ENCODE data around the gene CYCS. TPM values are rescaled to one million over a fixed set of nuclear protein-coding genes. Genes with fewer than 3 reads are reported as not detected.
"Not testable (repeated sequence)": the region's sequence is repeated elsewhere in the genome, so short reads cannot be mapped to it uniquely, and the experiment has no call there.

Gene CYCS
- polyA plus RNA-seq, 2 of the 4 experiments (the other 2 are of a cell fraction), result 235 to 304 TPM

- Histone ChIP-seq H3K9me3 (no peaks in the 10 kb centered on the region), H3K27ac (no peak overlapping the region), H3K4me3 (no peak overlapping the region), H3K4me2 (no peak overlapping the region), H3K4me1 (no peaks in the 10 kb centered on the region)
- no peak for ATAC-seq
- no peak for FAIRE-seq
- no peak for TF ChIP-seq ZC3H11A (IDR thresholded peaks at IDR 0.05)
- TF ChIP-seq RCOR1 (IDR thresholded peaks at IDR 0.05; ENCODE audit: low read depth, low read length), result no peak
- no peak for TF ChIP-seq ZSCAN20 (CRISPR knock-in tag; IDR thresholded peaks at IDR 0.05)
- no peak for TF ChIP-seq NFE2L2 (conservative IDR thresholded peaks at IDR 0.05; ENCODE audit: low read length)
- no peak for TF ChIP-seq HOXB13 (CRISPR knock-in tag; IDR thresholded peaks at IDR 0.05; ENCODE audit: low read depth)
- TF ChIP-seq MYC (IDR thresholded peaks at IDR 0.05; ENCODE audit: borderline replicate concordance, low read length), result no peak
- no peak for TF ChIP-seq PBX3 (IDR thresholded peaks at IDR 0.05)
- TF ChIP-seq HOXB5 (CRISPR knock-in tag; IDR thresholded peaks at IDR 0.05), result no peak
- no peak for TF ChIP-seq BHLHE40 (IDR thresholded peaks at IDR 0.05; ENCODE audit: low read depth, low read length)
- no peak for TF ChIP-seq NPAS2 (CRISPR knock-in tag; IDR thresholded peaks at IDR 0.05; ENCODE audit: borderline replicate concordance)
- no peak for TF ChIP-seq MAX (IDR thresholded peaks at IDR 0.05)
- no peak for TF ChIP-seq REST (IDR thresholded peaks at IDR 0.05)
- TF ChIP-seq FOXS1 (CRISPR knock-in tag; IDR thresholded peaks at IDR 0.05), result no peak
- no peak for TF ChIP-seq EHMT2 (IDR thresholded peaks at IDR 0.05; ENCODE audit: low read depth)
- no peak for TF ChIP-seq MAZ (IDR thresholded peaks at IDR 0.05; ENCODE audit: borderline replicate concordance, low read depth, low read length)
- TF ChIP-seq BCL3 (IDR thresholded peaks at IDR 0.05), result no peak
- no peak for TF ChIP-seq HES2 (IDR thresholded peaks at IDR 0.05)
- TF ChIP-seq POLR2AphosphoS2 (conservative IDR thresholded peaks at IDR 0.05; ENCODE audit: low read length), result no peak
- no peak for DNase-seq (ENCODE audit: low read depth in 1 of 2, low spot score in 1 of 2)
- CTCF ChIA-PET, result interaction anchor here (0.8 kb wide), 1 partner anchor 10 kb away, joined by 4 read pairs; no protein-coding TSS in a partner anchor
- 92% methylated on average over 3 of the region's 3 CpGs for WGBS (ENCODE audit: missing lambda C conversion rate)
- POLR2A ChIA-PET, result no interaction called here
These were observed 42.3 kb upstream of the CYCS start for GRCh38 chr7:25167262-25167843.

GRCh38 chr7:25159983-25160596 is 35.0 kb upstream of the CYCS start:
- H3K27ac ChIP-seq, H3K9me3 ChIP-seq, H3K4me2 ChIP-seq, H3K4me1 ChIP-seq, H3K4me3 ChIP-seq, FAIRE-seq: not testable (repeated sequence)
- WGBS (ENCODE audit: missing lambda C conversion rate), result 42% methylated on average over 11 of the region's 11 CpGs
- ATAC-seq (peak in 1 of 2 experiments; percentile 51; a peak in 1 of 6 replicates), DNase-seq (ENCODE audit: low read depth in 1 of 2, low spot score in 1 of 2) (peak; percentile 42 to 48)
- POLR2A ChIA-PET, result interaction anchor here (0.7 kb wide), 1 partner anchor 683 kb away, joined by 3 read pairs; no protein-coding TSS in a partner anchor
- TF ChIP-seq RAD21 (conservative IDR thresholded peaks at IDR 0.05 in 1 of 2, IDR thresholded peaks at IDR 0.05 in 1 of 2) (peak; percentile 30 to 46; a peak in 2 of 5 replicates), CTCF (IDR thresholded peaks at IDR 0.05) (peak; percentile 59), SMC3 (IDR thresholded peaks at IDR 0.05) (peak; percentile 25; the same call in 2 of the 3 replicates)
- CTCF ChIA-PET, result interaction anchor here (0.6 to 1.6 kb wide), 4 partner anchors 9 to 46 kb away, joined by 3 to 10 read pairs (median 6); no protein-coding TSS in a partner anchor

Measured in A549 (cell line).